Measurements from ENCODE around the gene TMEM60.

DNA sequence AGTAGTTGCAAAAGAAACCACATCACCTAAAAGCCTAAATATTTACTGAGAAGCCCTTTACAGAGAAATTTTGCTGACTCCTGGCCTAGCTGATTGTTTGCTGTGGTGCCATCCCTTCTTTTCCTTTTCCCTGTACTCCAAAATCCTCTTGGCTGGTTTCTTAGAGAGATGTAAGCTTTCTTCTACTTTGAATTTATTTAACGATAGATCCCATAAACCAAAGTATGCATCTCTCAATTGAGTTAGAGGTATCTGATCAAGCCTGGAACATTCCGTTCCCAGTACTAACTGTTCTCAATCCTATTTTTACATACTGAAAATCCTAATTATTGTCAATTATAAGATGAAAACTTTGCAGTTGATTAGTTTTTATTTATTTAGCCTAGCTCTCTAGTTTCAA, 6.3 kb downstream of the TMEM60 start:
- TF ChIP-seq POLR2A (IDR thresholded peaks at IDR 0.05): no peak
- TF ChIP-seq, protein P1, sequence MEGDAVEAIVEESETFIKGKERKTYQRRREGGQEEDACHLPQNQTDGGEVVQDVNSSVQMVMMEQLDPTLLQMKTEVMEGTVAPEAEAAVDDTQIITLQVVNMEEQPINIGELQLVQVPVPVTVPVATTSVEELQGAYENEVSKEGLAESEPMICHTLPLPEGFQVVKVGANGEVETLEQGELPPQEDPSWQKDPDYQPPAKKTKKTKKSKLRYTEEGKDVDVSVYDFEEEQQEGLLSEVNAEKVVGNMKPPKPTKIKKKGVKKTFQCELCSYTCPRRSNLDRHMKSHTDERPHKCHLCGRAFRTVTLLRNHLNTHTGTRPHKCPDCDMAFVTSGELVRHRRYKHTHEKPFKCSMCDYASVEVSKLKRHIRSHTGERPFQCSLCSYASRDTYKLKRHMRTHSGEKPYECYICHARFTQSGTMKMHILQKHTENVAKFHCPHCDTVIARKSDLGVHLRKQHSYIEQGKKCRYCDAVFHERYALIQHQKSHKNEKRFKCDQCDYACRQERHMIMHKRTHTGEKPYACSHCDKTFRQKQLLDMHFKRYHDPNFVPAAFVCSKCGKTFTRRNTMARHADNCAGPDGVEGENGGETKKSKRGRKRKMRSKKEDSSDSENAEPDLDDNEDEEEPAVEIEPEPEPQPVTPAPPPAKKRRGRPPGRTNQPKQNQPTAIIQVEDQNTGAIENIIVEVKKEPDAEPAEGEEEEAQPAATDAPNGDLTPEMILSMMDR (IDR thresholded peaks at IDR 0.05): no peak
